PC-3 (cell line): Measurements from ENCODE around the gene RHCE. TPM values are rescaled to one million over a fixed set of nuclear protein-coding genes. Genes with fewer than 3 reads are reported as not detected.
A peak's percentile ranks its signal among the peaks of the same experiment; 100 is the strongest.
"Not testable (repeated sequence)": the region's sequence is repeated elsewhere in the genome, so short reads cannot be mapped to it uniquely, and the experiment has no call there.

Source experiments
- ATAC-seq: fragments of 200-7000 bp; cut with Tn5 transposase; 2 replicates; pipeline ENCODE4 v1.9.1; 2020; ENCODE audit warnings: mild to moderate bottlenecking, moderate library complexity
- BruUV-seq: library from RNA; stranded (reverse); fragments of 400-500 nt; replicated peaks from 2 replicates; lab custom pipeline; 2021; lab: Mats Ljungman, UMichigan
- CTCF ChIA-PET: fragments of 300-600 bp; sonication (Branson Sonifier 250); formaldehyde crosslinking; loops from one replicate; lab custom pipeline; 2022; ENCODE audit warnings: antibody characterized with exemption; lab: Charles Lee
- POLR2A ChIA-PET: fragments of 300-600 bp; sonication (Branson Sonifier 250); formaldehyde crosslinking; loops from one replicate; lab custom pipeline; 2022; ENCODE audit warnings: antibody characterized with exemption; ENCODE audit not compliant: unreplicated experiment; lab: Charles Lee
- DNase-seq: peaks from one replicate; pipeline ENCODE4 v3.0.0-alpha.2; 2015
- H2AFZ ChIP-seq: fragments of 300-600 bp; sonication (generic); 2 replicates; pipeline ENCODE4 v1.6.0; 2016; ENCODE audit warnings: antibody characterized with exemption, low read length
- H3F3A ChIP-seq: fragments of 300-600 bp; sonication (generic); one replicate; pipeline ENCODE4 v1.6.0; 2017; ENCODE audit warnings: antibody characterized with exemption, low read length, control low read depth, mild to moderate bottlenecking; ENCODE audit not compliant: unreplicated experiment
- H3K27ac ChIP-seq: fragments of 300-600 bp; sonication (generic); 2 replicates; pipeline ENCODE4 v1.5.1; 2016; ENCODE audit warnings: mild to moderate bottlenecking, low read length
- H3K27me3 ChIP-seq: fragments of 300-600 bp; sonication (generic); 2 replicates; pipeline ENCODE4 v1.6.1; 2016; ENCODE audit warnings: low read length, mixed read lengths
- H3K36me3 ChIP-seq: fragments of 300-600 bp; sonication (generic); 2 replicates; pipeline ENCODE4 v1.6.1; 2016; ENCODE audit warnings: low read depth, mixed run types, low read length, mixed read lengths
- H3K4me1 ChIP-seq: fragments of 300-600 bp; sonication (generic); 2 replicates; pipeline ENCODE4 v1.5.1; 2016; ENCODE audit warnings: low read length; ENCODE audit not compliant: insufficient read depth
- H3K4me2 ChIP-seq: fragments of 300-600 bp; sonication (generic); 2 replicates; pipeline ENCODE4 v1.6.0; 2016; ENCODE audit warnings: low read length
- H3K4me3 ChIP-seq: fragments of 300-600 bp; sonication (generic); 2 replicates; pipeline ENCODE4 v1.5.1; 2016; ENCODE audit warnings: mild to moderate bottlenecking, low read length, mixed read lengths
- H3K79me2 ChIP-seq: fragments of 300-600 bp; sonication (generic); 2 replicates; pipeline ENCODE4 v1.6.1; 2017; ENCODE audit warnings: low read length, mixed read lengths
- H3K9ac ChIP-seq: fragments of 300-600 bp; sonication (generic); 2 replicates; pipeline ENCODE4 v1.6.0; 2016; ENCODE audit warnings: mild to moderate bottlenecking, low read length
- H3K9me2 ChIP-seq: fragments of 300-600 bp; sonication (generic); replicated peaks from 2 replicates; pipeline ENCODE4 v1.6.1; 2016; ENCODE audit warnings: mixed run types, low read length, mixed read lengths
- H3K9me3 ChIP-seq: fragments of 300-600 bp; sonication (generic); 2 replicates; pipeline ENCODE4 v1.6.1; 2016; ENCODE audit warnings: low read length, mixed read lengths
- H4K20me1 ChIP-seq: fragments of 300-600 bp; sonication (generic); 2 replicates; pipeline ENCODE4 v1.6.1; 2016; ENCODE audit warnings: low read length, mixed read lengths
- CTCF ChIP-seq: fragments of 300-600 bp; sonication (generic); conservative IDR thresholded peaks from 2 replicates; pipeline ENCODE4 v1.5.1; 2017; ENCODE audit warnings: antibody characterized with exemption, low read depth, mild to moderate bottlenecking, low read length
- EZH2 ChIP-seq: fragments of 300-600 bp; sonication (generic); IDR thresholded peaks from one replicate; pipeline ENCODE4 v1.6.1; 2017; ENCODE audit warnings: antibody characterized with exemption, mild to moderate bottlenecking, low read length; ENCODE audit not compliant: unreplicated experiment
- EZH2phosphoT487 ChIP-seq: fragments of 300-600 bp; sonication (generic); IDR thresholded peaks from 2 replicates; pipeline ENCODE4 v1.6.1; 2018; ENCODE audit warnings: mild to moderate bottlenecking, antibody characterized with exemption, low read length, borderline replicate concordance
- intact Hi-C: fragments of 100-400 bp; cut with micrococcal nuclease; formaldehyde crosslinking; loops from 2 replicates; pipeline ENCODE4 v1.9.0; 2023
- total RNA-seq: library from RNA; depleted of rRNA; stranded (reverse); fragments of >200 nt; gene quantifications from 2 replicates; pipeline ENCODE4 v1.2.3, GENCODE V29; 2014

RHCE gene
- total RNA-seq, 1 experiment from 2014 or later: 1.1 TPM

GRCh38 chr1:25427696-25428095 lies 7.1 kb upstream of the RHCE start:
- ATAC-seq (no peak), DNase-seq (no peak)
- peaks cover 14% of the 10 kb centered on the region for H3K79me2 ChIP-seq
- intact Hi-C loops: no loop called here
- H3K4me2 ChIP-seq: no peak overlapping the region
- no peaks in the 10 kb centered on the region for H3K9me2 ChIP-seq
- no TSS peak for BruUV-seq
- no peaks in the 10 kb centered on the region for H3K9me3 ChIP-seq
- TF ChIP-seq EZH2phosphoT487 (no peak), CTCF (no peak), EZH2 (no peak)
- no peaks in the 10 kb centered on the region for H3K27me3 ChIP-seq
- POLR2A ChIA-PET: interaction anchor here (0.5 kb wide), 1 partner anchor 31 kb away, joined by 4 read pairs; no protein-coding TSS in a partner anchor
- H3K9ac ChIP-seq: no peak overlapping the region
- peaks cover 22% of the 10 kb centered on the region for H3K4me1 ChIP-seq
- no peaks in the 10 kb centered on the region for H3F3A ChIP-seq
- H3K27ac ChIP-seq: no peak overlapping the region
- H4K20me1 ChIP-seq: peaks cover 7% of the 10 kb centered on the region; the same call in 1 of the 2 replicates
- no peaks in the 10 kb centered on the region for H3K36me3 ChIP-seq
- no peak overlapping the region for H2AFZ ChIP-seq
- no peak overlapping the region for H3K4me3 ChIP-seq
- CTCF ChIA-PET: interaction anchor here (0.5 kb wide), 1 partner anchor 674 kb away, joined by 3 read pairs; no protein-coding TSS in a partner anchor

- H3K9ac ChIP-seq: no peak overlapping the region; the same call in 1 of the 2 replicates
- DNase-seq (peak; percentile 80), ATAC-seq (peak; percentile 26)
- BruUV-seq: no TSS peak
- H3K9me2 ChIP-seq: no peaks in the 10 kb centered on the region
- no peaks in the 10 kb centered on the region for H3K36me3 ChIP-seq
- peak overlapping the region; percentile 38 for H3K4me2 ChIP-seq
- POLR2A ChIA-PET: no interaction called here
- intact Hi-C loops: no loop called here
- H3K27me3 ChIP-seq: no peaks in the 10 kb centered on the region
- CTCF ChIA-PET: interaction anchor here (0.5 to 0.6 kb wide), 2 partner anchors 55 to 1275 kb away, joined by 5 to 6 read pairs; no protein-coding TSS in a partner anchor
- H2AFZ ChIP-seq: peak overlapping the region; percentile 60
- H3K9me3 ChIP-seq: no peaks in the 10 kb centered on the region
- H3K27ac ChIP-seq: peak overlapping the region; percentile 51
- H4K20me1 ChIP-seq: no peaks in the 10 kb centered on the region
- peaks cover 15% of the 10 kb centered on the region for H3K4me1 ChIP-seq
- H3F3A ChIP-seq: no peaks in the 10 kb centered on the region
- no peak overlapping the region for H3K4me3 ChIP-seq
- TF ChIP-seq EZH2: no peak
- TF ChIP-seq EZH2phosphoT487: no peak
- TF ChIP-seq CTCF: no peak
- H3K79me2 ChIP-seq: no peaks in the 10 kb centered on the region
These were observed 4.8 kb upstream of the RHCE start for GRCh38 chr1:25425098-25426085.

GRCh38 chr1:25423206-25423605 lies 2.6 kb upstream of the RHCE start:
- BruUV-seq: not testable (repeated sequence)

GRCh38 chr1:25419339-25419738 lies 1.3 kb downstream of the RHCE start:
- DNase-seq, H3K9ac ChIP-seq, H3F3A ChIP-seq, H4K20me1 ChIP-seq, H3K27me3 ChIP-seq, H3K9me2 ChIP-seq, H3K79me2 ChIP-seq, POLR2A ChIA-PET, H3K27ac ChIP-seq, BruUV-seq, H3K4me3 ChIP-seq, H3K9me3 ChIP-seq, H3K36me3 ChIP-seq, H2AFZ ChIP-seq, ATAC-seq, H3K4me2 ChIP-seq, H3K4me1 ChIP-seq, CTCF ChIA-PET: not testable (repeated sequence)
- intact Hi-C loops: loop anchor here (10.0 kb wide), 1 partner anchor 135 kb away; no protein-coding TSS in a partner anchor

More at GRCh38 chr1:25423206-25423605, 2.6 kb upstream of the RHCE start:
- H3K27me3 ChIP-seq, H3K4me2 ChIP-seq, ATAC-seq, H3K9ac ChIP-seq, H3K9me3 ChIP-seq, DNase-seq, H2AFZ ChIP-seq, H3K27ac ChIP-seq, POLR2A ChIA-PET, H3K36me3 ChIP-seq, H3K4me3 ChIP-seq, H3F3A ChIP-seq, H3K9me2 ChIP-seq, H4K20me1 ChIP-seq, CTCF ChIA-PET, intact Hi-C loops, H3K79me2 ChIP-seq: not testable (repeated sequence)
- H3K4me1 ChIP-seq: peaks cover 11% of the 10 kb centered on the region

GRCh38 chr1:25417280-25417679 lies 3.3 kb downstream of the RHCE start:
- H3K9me3 ChIP-seq, H3F3A ChIP-seq, H3K9ac ChIP-seq, H3K4me3 ChIP-seq, H3K9me2 ChIP-seq, H3K4me2 ChIP-seq, POLR2A ChIA-PET, H2AFZ ChIP-seq, H4K20me1 ChIP-seq, H3K36me3 ChIP-seq, CTCF ChIA-PET, H3K27ac ChIP-seq, H3K4me1 ChIP-seq, DNase-seq, BruUV-seq, H3K79me2 ChIP-seq, H3K27me3 ChIP-seq, ATAC-seq: not testable (repeated sequence)
- intact Hi-C loops: loop anchor here (10.0 kb wide), 1 partner anchor 132 kb away; no protein-coding TSS in a partner anchor
